ENCODE measurements around the gene TDRD12.

GRCh38 chr19:32859591-32859990 is 140.0 kb downstream of the TDRD12 start:
- TF ChIP-seq CTCF (IDR thresholded peaks at IDR 0.05): no peak
- TF ChIP-seq POLR2A (IDR thresholded peaks at IDR 0.05): no peak
- TF ChIP-seq POLR2AphosphoS5 (IDR thresholded peaks at IDR 0.05): no peak
- no peak for TF ChIP-seq EP300 (IDR thresholded peaks at IDR 0.05)

All from sigmoid colon (tissue), 4 donors.